ENCODE data around the gene OR4X1.
"Not testable (repeated sequence)": the region's sequence is repeated elsewhere in the genome, so short reads cannot be mapped to it uniquely, and the experiment has no call there.

The OR4X1 gene

GRCh38 chr11:48248902-48249301 lies 14.8 kb upstream of the OR4X1 start:
- no peak for DNase-seq (ENCODE audit: low read depth)
- no peak overlapping the region for H3K4me3 ChIP-seq (ENCODE audit: control insufficient read depth, low read depth, low read length)

GRCh38 chr11:48261600-48261999 lies 2.1 kb upstream of the OR4X1 start:
- DNase-seq (ENCODE audit: low read depth) = no peak
- H3K4me3 ChIP-seq (ENCODE audit: control insufficient read depth, low read depth, low read length) = no peak overlapping the region
- TF ChIP-seq CTCF (IDR thresholded peaks at IDR 0.05; ENCODE audit: control insufficient read depth, insufficient read depth, low read depth, low read length, missing control alignments) = no peak

More at GRCh38 chr11:48248902-48249301, 14.8 kb upstream of the OR4X1 start:
- TF ChIP-seq CTCF (IDR thresholded peaks at IDR 0.05; ENCODE audit: control insufficient read depth, insufficient read depth, low read depth, low read length, missing control alignments) = no peak

- no peak overlapping the region for H3K4me3 ChIP-seq (ENCODE audit: control insufficient read depth, low read depth, low read length)
- no peak for DNase-seq (ENCODE audit: low read depth)
- TF ChIP-seq CTCF (IDR thresholded peaks at IDR 0.05; ENCODE audit: control insufficient read depth, insufficient read depth, low read depth, low read length, missing control alignments) = no peak
Measured at GRCh38 chr11:48270621-48271020, 7.0 kb downstream of the OR4X1 start.

GRCh38 chr11:48272606-48273005 lies 8.9 kb downstream of the OR4X1 start:
- TF ChIP-seq CTCF (IDR thresholded peaks at IDR 0.05; ENCODE audit: control insufficient read depth, insufficient read depth, low read depth, low read length, missing control alignments) = no peak
- DNase-seq (ENCODE audit: low read depth) = no peak
- no peak overlapping the region for H3K4me3 ChIP-seq (ENCODE audit: control insufficient read depth, low read depth, low read length)

GRCh38 chr11:48305923-48306322 lies 42.3 kb downstream of the OR4X1 start, which contains the start of gene OR4S1:
Gene OR4S1 (plus strand): TSS chr11:48306223. CDS start chr11:48306223, 0 bp downstream.
- no peak for TF ChIP-seq CTCF (IDR thresholded peaks at IDR 0.05; ENCODE audit: control insufficient read depth, insufficient read depth, low read depth, low read length, missing control alignments)
- no peak for DNase-seq (ENCODE audit: low read depth)
- H3K4me3 ChIP-seq (ENCODE audit: control insufficient read depth, low read depth, low read length) = no peak within 1 kb of the TSS

- peak; percentile 94 for TF ChIP-seq CTCF (IDR thresholded peaks at IDR 0.05; ENCODE audit: control insufficient read depth, insufficient read depth, low read depth, low read length, missing control alignments)
- DNase-seq (ENCODE audit: low read depth) = peak; percentile 8
- H3K4me3 ChIP-seq (ENCODE audit: control insufficient read depth, low read depth, low read length) = no peak overlapping the region
Measured at GRCh38 chr11:48307760-48308386, 44.2 kb downstream of the OR4X1 start.

GRCh38 chr11:48313590-48313989 lies 49.9 kb downstream of the OR4X1 start:
- DNase-seq (ENCODE audit: low read depth); H3K4me3 ChIP-seq (ENCODE audit: control insufficient read depth, low read depth, low read length): not testable (repeated sequence)
